Neural progenitor cell (in vitro differentiated cells): ENCODE results near the gene RNF220.

Source experiments
- CTCF ChIP-seq: fragments of 200-600 bp; sonication (generic); IDR thresholded peaks from 2 replicates; pipeline ENCODE4 v1.5.1; 2017; ENCODE audit warnings: antibody characterized with exemption, mild to moderate bottlenecking
- EZH2 ChIP-seq: fragments of 200-600 bp; sonication (generic); IDR thresholded peaks from 2 replicates; pipeline ENCODE4 v1.6.1; 2017; ENCODE audit warnings: antibody characterized with exemption, mild to moderate bottlenecking, moderate library complexity
- EZH2phosphoT487 ChIP-seq: fragments of 200-600 bp; sonication (generic); IDR thresholded peaks from 2 replicates; pipeline ENCODE4 v1.6.1; 2017; ENCODE audit warnings: antibody characterized with exemption

DNA sequence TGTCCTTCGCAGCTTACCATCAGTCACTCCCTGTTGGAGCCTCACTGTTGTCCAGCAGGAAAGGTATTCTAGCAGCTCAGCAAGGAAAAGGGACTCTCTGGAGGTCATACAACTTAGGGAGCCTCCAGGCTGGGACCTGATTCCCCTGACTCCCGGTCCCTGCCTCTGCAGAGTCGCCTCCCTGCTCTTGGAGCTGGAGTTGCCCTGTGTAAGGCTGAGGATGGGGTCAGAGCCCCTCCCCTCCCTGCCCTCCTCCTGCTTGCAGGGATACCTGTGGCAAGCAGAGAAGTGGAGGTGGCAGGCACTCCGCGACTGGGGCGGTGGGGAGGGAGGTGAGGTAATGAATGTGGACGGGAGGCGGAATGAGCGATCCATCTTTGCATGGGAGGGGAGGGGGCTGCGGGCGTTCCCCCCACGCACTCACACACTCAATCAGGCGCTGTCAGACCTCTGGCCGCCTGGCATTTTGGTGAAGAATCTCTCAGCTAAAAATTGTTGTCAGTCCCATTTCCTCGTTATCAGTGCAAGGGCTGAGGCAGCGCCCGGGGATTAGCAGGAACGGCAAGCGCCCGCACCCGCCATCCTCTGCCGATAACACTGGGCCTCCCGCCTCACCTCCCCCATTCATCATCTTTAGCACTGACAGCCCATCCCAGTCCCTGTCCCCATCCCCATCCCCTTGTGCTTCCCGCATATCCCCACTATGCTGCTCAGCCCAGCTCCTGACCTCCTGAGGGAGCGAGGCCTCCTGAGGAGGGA lies 204.9 kb downstream of the RNF220 start:
- TF ChIP-seq CTCF (no peak), EZH2 (no peak), EZH2phosphoT487 (no peak)
